ENCODE data around the gene PCNX3. TPM values are rescaled to one million over a fixed set of nuclear protein-coding genes. Genes with fewer than 3 reads are reported as not detected.

PCNX3 gene
- total RNA-seq, 3 donors from 2014 or later (not counting 1 experiment from before 2014, with no cell fraction given): 101 to 105 (median 102) TPM

- Mint-ChIP-seq H3K27me3 (ENCODE audit: low read depth in 2 of 2) (no peaks in the 10 kb centered on the region), H3K36me3 (no peaks in the 10 kb centered on the region), H3K4me3 (peak overlapping the region; percentile 88), H3K4me1 (peaks cover 43 to 59% of the 10 kb centered on the region in 2 donors), H3K27ac (peak overlapping the region; percentile 96 to 97), H3K9me3 (no peaks in the 10 kb centered on the region)
- Histone ChIP-seq H3K9me3 (ENCODE audit: control insufficient read depth, insufficient read depth, low read length) (no peaks in the 10 kb centered on the region), H3K4me3 (ENCODE audit: low read length) (no peak overlapping the region), H3K4me1 (ENCODE audit: control insufficient read depth, insufficient read depth, low read length) (peaks cover 59% of the 10 kb centered on the region), H3K36me3 (ENCODE audit: control insufficient read depth, insufficient read depth, low read length) (peaks cover 17% of the 10 kb centered on the region), H3K27ac (ENCODE audit: low read length) (peak overlapping the region; percentile 97), H3K27me3 (ENCODE audit: control insufficient read depth, insufficient read depth, low read length) (no peaks in the 10 kb centered on the region)
- intact Hi-C loops (cut with micrococcal nuclease): loop anchor here (5.0 kb wide), 1 partner anchor 390 kb away; the partner anchor contains the start of genes BANF1 and EIF1AD
- TF ChIP-seq CTCF (IDR thresholded peaks at IDR 0.05): no peak
- WGBS (ENCODE audit: insufficient coverage): 69% methylated on average over 12 of the region's 12 CpGs
- no peak for DNase-seq
- no peak for ATAC-seq
Observed at GRCh38 chr11:65611758-65612603, 3.6 kb upstream of the PCNX3 start.

GRCh38 chr11:65612691-65613090, 2.9 kb upstream of the PCNX3 start:
- H3K36me3 Mint-ChIP-seq: no peaks in the 10 kb centered on the region
- no peak for DNase-seq
- Histone ChIP-seq H3K9me3 (ENCODE audit: control insufficient read depth, insufficient read depth, low read length) (no peaks in the 10 kb centered on the region), H3K36me3 (ENCODE audit: control insufficient read depth, insufficient read depth, low read length) (peaks cover 20% of the 10 kb centered on the region), H3K4me3 (ENCODE audit: low read length) (peak overlapping the region; percentile 86), H3K27ac (ENCODE audit: low read length) (peak overlapping the region; percentile 97), H3K4me1 (ENCODE audit: control insufficient read depth, insufficient read depth, low read length) (peaks cover 66% of the 10 kb centered on the region), H3K27me3 (ENCODE audit: control insufficient read depth, insufficient read depth, low read length) (no peaks in the 10 kb centered on the region)
- H3K9me3 Mint-ChIP-seq: no peaks in the 10 kb centered on the region
- no peak for TF ChIP-seq CTCF (IDR thresholded peaks at IDR 0.05)
- H3K27ac Mint-ChIP-seq: peak overlapping the region; percentile 96 to 97
- 40% methylated on average over 7 of the region's 7 CpGs for WGBS (ENCODE audit: insufficient coverage)
- H3K27me3 Mint-ChIP-seq (ENCODE audit: low read depth in 2 of 2): no peaks in the 10 kb centered on the region
- ATAC-seq: no peak
- intact Hi-C loops (cut with micrococcal nuclease): loop anchor here (5.0 kb wide), 1 partner anchor 390 kb away; the partner anchor contains the start of genes BANF1 and EIF1AD
- H3K4me3 Mint-ChIP-seq: peak overlapping the region; percentile 88
- H3K4me1 Mint-ChIP-seq: peaks cover 45 to 60% of the 10 kb centered on the region in 2 donors

GRCh38 chr11:65613091-65613928, 2.3 kb upstream of the PCNX3 start:
- H3K9me3 ChIP-seq (ENCODE audit: control insufficient read depth, insufficient read depth, low read length): no peaks in the 10 kb centered on the region
- peak overlapping the region; percentile 97 for H3K27ac ChIP-seq (ENCODE audit: low read length)
- Mint-ChIP-seq H3K9me3 (no peaks in the 10 kb centered on the region), H3K4me1 (peaks cover 45 to 60% of the 10 kb centered on the region in 2 donors), H3K27me3 (ENCODE audit: low read depth in 2 of 2) (no peaks in the 10 kb centered on the region), H3K36me3 (no peaks in the 10 kb centered on the region), H3K4me3 (peak overlapping the region; percentile 88), H3K27ac (peak overlapping the region; percentile 96 to 97)
- WGBS (ENCODE audit: insufficient coverage): 15% methylated on average over 43 of the region's 43 CpGs
- no peaks in the 10 kb centered on the region for H3K27me3 ChIP-seq (ENCODE audit: control insufficient read depth, insufficient read depth, low read length)
- DNase-seq (peak; percentile 37 to 45), ATAC-seq (no peak)
- TF ChIP-seq CTCF (IDR thresholded peaks at IDR 0.05): no peak
- peak overlapping the region; percentile 86 for H3K4me3 ChIP-seq (ENCODE audit: low read length)
- H3K36me3 ChIP-seq (ENCODE audit: control insufficient read depth, insufficient read depth, low read length): peaks cover 20% of the 10 kb centered on the region
- intact Hi-C loops (cut with micrococcal nuclease): loop anchor here (5.0 kb wide), 1 partner anchor 389 kb away; the partner anchor contains the start of genes BANF1 and EIF1AD
- peaks cover 66% of the 10 kb centered on the region for H3K4me1 ChIP-seq (ENCODE audit: control insufficient read depth, insufficient read depth, low read length)

Data from natural killer cell (primary cell).